ENCODE data around the gene RNF212. TPM values are rescaled to one million over a fixed set of nuclear protein-coding genes. Genes with fewer than 3 reads are reported as not detected.

RNF212 gene
- total RNA-seq, 6 donors from 2014 or later, result 2.7 to 14.7 (median 5.3) TPM

- peaks cover 0 to 3% (median 0%) of the 10 kb centered on the region in 4 donors for H3K27me3 ChIP-seq
- TF ChIP-seq CTCF (IDR thresholded peaks at IDR 0.05) (peak in 1 of 6 experiments; percentile 11), EP300 (IDR thresholded peaks at IDR 0.05) (no peak)
- no peak overlapping the region for H3K4me3 ChIP-seq
- H3K27ac ChIP-seq, result no peak overlapping the region
- ATAC-seq (ENCODE audit: low FRiP score in 2 of 2) (no peak), DNase-seq (peak in 1 of 2 donors; percentile 84)
- no peaks in the 10 kb centered on the region for H3K9me3 ChIP-seq
- peaks cover 0 to 17% (median 12%) of the 10 kb centered on the region in 4 donors for H3K4me1 ChIP-seq
- H3K36me3 ChIP-seq, result no peaks in the 10 kb centered on the region
- 21 to 70% methylated on average over 8 to 12 of the region's 26 CpGs for WGBS, 2 donors
Observed at GRCh38 chr4:1035510-1035909, 77.9 kb downstream of the RNF212 start.

GRCh38 chr4:1033840-1034551 lies 79.4 kb downstream of the RNF212 start:
- no peaks in the 10 kb centered on the region for H3K36me3 ChIP-seq
- peak in 1 of 2 donors; percentile 67 for ATAC-seq (ENCODE audit: low FRiP score in 2 of 2)
- H3K4me1 ChIP-seq, result peaks cover 0 to 11% (median 9%) of the 10 kb centered on the region in 4 donors
- peak overlapping the region in 1 of 4 donors; percentile 45 for H3K27ac ChIP-seq
- no peak for DNase-seq
- WGBS, 2 donors, result 44 to 64% methylated on average over 28 to 33 of the region's 35 CpGs
- no peaks in the 10 kb centered on the region for H3K9me3 ChIP-seq
- no peak for TF ChIP-seq EP300 (IDR thresholded peaks at IDR 0.05)
- TF ChIP-seq CTCF (IDR thresholded peaks at IDR 0.05), result no peak
- no peak for TF ChIP-seq POLR2A (IDR thresholded peaks at IDR 0.05)
- no peak for TF ChIP-seq POLR2AphosphoS5 (IDR thresholded peaks at IDR 0.05)
- peak overlapping the region in 3 of 4 donors; percentile 3 to 17 (median 13) for H3K4me3 ChIP-seq
- H3K27me3 ChIP-seq, result peaks cover 0 to 3% (median 0%) of the 10 kb centered on the region in 4 donors

- 80 to 82% methylated on average over 1 to 9 of the region's 10 CpGs for WGBS, 2 donors
- Histone ChIP-seq H3K27me3 (peaks cover 0 to 8% (median 0%) of the 10 kb centered on the region in 4 donors), H3K36me3 (no peaks in the 10 kb centered on the region), H3K4me1 (peaks cover 0 to 11% (median 9%) of the 10 kb centered on the region in 4 donors), H3K4me3 (no peak overlapping the region), H3K9me3 (no peaks in the 10 kb centered on the region), H3K27ac (no peak overlapping the region)
- peak in 1 of 2 donors; percentile 66 for DNase-seq
- no peak for ATAC-seq (ENCODE audit: low FRiP score in 2 of 2)
- TF ChIP-seq EP300 (IDR thresholded peaks at IDR 0.05) (no peak), POLR2A (IDR thresholded peaks at IDR 0.05) (no peak), CTCF (IDR thresholded peaks at IDR 0.05) (no peak), POLR2AphosphoS5 (IDR thresholded peaks at IDR 0.05) (no peak)
Observed at GRCh38 chr4:1032861-1033260, 80.5 kb downstream of the RNF212 start.

GRCh38 chr4:1031956-1032795 lies 81.2 kb downstream of the RNF212 start:
- Histone ChIP-seq H3K36me3 (no peaks in the 10 kb centered on the region), H3K27me3 (peaks cover 0 to 8% (median 0%) of the 10 kb centered on the region in 4 donors), H3K27ac (no peak overlapping the region), H3K4me3 (no peak overlapping the region), H3K9me3 (no peaks in the 10 kb centered on the region), H3K4me1 (peaks cover 0 to 11% (median 9%) of the 10 kb centered on the region in 4 donors)
- ATAC-seq (ENCODE audit: low FRiP score in 2 of 2) (no peak), DNase-seq (peak in 1 of 2 donors; percentile 81)
- WGBS, 2 donors, result 50 to 61% methylated on average over 18 to 36 of the region's 37 CpGs
- TF ChIP-seq POLR2A (IDR thresholded peaks at IDR 0.05), result no peak
- TF ChIP-seq CTCF (IDR thresholded peaks at IDR 0.05), result no peak
- no peak for TF ChIP-seq EP300 (IDR thresholded peaks at IDR 0.05)
- TF ChIP-seq POLR2AphosphoS5 (IDR thresholded peaks at IDR 0.05), result no peak

Measured in upper lobe of left lung (tissue), 6 donors.